AG08396 (cell line): Measurements from ENCODE around the gene FETUB.
A peak's percentile ranks its signal among the peaks of the same experiment; 100 is the strongest.

Source experiments
- DNase-seq: peaks from one replicate; pipeline ENCODE4 v3.0.0; 2012; ENCODE audit warnings: low spot score, mixed read lengths

The FETUB gene, protein sequence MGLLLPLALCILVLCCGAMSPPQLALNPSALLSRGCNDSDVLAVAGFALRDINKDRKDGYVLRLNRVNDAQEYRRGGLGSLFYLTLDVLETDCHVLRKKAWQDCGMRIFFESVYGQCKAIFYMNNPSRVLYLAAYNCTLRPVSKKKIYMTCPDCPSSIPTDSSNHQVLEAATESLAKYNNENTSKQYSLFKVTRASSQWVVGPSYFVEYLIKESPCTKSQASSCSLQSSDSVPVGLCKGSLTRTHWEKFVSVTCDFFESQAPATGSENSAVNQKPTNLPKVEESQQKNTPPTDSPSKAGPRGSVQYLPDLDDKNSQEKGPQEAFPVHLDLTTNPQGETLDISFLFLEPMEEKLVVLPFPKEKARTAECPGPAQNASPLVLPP

GRCh38 chr3:186639778-186640472 is at the start of gene FETUB:
Gene FETUB (plus strand): TSS chr3:186640399. CDS start chr3:186640461, 62 bp downstream.
- no peak for DNase-seq

DNA sequence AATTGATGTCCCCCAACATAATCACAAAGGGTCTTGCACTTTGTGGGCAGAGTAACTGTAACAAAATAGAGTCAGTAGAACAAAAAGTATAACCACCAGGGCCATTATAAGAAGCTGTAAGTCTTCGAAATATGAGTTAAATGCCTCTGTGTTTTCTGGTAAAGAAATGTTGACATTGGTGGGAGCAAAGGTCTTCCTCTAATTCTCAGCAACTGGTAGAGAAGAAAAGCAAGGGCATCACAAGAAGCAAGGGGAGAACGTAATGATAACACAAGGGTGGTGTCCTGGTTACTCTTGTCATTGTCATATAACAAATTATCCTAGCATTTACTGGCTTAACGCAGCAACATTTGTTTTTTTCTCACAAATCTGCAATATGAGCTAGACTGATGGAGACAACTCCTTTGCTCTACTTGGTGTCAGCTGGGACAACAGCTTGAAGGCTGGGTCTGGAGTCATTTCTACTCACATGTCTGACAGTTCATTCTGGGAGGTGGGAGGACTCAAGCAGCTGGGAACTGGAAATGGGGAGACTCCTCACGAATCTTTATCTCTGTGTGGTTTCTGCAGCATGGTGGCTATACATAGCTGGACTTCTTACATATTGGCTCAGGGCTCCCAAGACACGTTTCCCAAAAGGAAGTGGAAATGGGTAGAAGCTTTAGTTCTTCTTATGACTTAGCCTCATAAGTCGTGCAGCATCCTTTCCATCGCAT is 49.5 kb upstream of the FETUB start:
- no peak for DNase-seq

DNA sequence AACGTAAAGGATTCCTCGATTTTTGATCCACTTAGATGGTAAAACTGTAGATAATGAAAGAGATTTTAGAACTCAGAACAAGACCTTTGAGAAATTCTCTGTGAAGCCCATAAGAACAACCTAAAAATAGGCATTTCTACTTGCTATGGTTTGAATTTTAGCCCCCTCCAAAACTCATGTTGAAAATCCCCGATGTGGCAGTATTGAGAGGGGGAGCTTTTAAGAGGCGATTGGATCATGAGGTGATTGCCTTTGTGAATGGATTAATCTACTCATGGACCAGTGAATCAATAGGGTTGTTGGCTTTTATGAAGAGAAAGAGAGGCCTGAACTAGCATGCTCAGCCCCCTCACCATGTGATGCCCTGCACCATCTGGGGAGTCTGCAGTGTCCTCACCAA is 47.5 kb upstream of the FETUB start:
- DNase-seq, result no peak

DNA sequence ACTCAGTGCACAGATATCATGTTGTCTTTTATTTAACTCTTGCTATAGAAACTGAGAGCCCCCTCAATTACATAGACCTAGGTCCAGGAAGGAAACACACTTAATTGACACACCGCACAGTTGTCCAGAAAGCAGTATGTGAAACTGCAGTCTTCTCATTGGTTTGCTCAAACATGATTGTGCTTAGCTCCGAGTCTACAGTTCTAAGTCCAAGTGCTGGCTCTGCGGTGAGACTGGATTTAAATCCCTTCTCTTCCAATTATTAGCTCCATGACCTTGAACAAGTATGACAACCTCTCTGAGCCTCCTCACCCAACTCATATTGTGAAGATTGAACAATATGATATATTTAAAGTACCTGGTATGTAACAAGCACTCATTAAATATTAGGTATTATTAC is 46.3 kb upstream of the FETUB start:
- DNase-seq, result no peak

- no peak for DNase-seq
Measured at GRCh38 chr3:186594591-186595113, 45.5 kb upstream of the FETUB start.

DNA sequence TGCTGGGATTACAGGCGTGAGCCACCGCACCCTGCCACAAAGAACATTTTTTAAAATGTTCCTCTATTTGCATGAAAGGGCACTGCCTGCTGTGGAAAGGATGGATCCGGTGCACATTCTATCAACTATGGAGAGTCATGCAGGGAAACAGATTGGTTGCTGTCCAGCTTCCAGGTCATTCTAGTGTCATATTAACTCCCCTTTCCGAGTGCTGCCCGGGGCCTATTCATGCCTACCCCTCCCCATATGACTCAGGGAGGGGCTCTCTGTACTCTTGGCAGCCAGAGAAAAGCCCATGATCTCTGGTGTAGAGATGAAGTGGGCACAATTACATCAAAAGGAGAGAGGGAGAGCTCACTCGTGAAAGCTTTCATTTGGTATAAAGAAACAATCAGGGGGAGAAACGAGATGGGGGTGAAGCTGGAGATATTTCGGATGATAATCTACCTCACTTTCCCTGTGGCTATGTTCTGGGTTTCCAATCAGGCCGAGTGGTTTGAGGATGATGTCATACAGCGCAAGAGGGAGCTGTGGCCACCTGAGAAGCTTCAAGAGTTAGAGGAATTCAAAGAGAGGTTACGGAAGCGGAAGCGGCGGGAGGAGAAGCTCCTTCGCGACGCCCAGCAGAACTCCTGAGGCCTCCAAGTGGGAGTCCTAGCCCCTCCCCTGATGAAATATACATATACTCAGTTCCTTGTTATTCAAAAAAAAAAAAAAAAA is 43.5 kb upstream of the FETUB start:
- DNase-seq, result no peak

- DNase-seq, result peak; percentile 44
Measured at GRCh38 chr3:186598108-186598784, 42.0 kb upstream of the FETUB start.

DNA sequence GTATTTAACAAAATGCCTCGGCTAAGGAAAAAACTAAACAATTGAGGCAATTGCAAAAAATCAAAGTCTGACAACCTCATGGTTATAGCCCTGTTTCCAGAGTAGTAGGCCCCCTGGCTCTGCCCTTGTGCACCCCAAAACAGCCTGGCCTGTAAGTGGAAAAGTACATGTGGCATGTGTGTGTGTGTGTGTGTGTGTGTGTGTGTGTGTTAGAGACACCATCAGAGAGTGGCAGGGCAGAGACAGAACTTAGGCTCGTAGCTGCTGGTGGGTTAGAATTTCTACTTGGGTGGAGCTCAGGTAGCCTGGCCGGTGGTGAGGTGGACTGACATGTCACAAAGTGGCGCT is 41.4 kb upstream of the FETUB start:
- no peak for DNase-seq

DNA sequence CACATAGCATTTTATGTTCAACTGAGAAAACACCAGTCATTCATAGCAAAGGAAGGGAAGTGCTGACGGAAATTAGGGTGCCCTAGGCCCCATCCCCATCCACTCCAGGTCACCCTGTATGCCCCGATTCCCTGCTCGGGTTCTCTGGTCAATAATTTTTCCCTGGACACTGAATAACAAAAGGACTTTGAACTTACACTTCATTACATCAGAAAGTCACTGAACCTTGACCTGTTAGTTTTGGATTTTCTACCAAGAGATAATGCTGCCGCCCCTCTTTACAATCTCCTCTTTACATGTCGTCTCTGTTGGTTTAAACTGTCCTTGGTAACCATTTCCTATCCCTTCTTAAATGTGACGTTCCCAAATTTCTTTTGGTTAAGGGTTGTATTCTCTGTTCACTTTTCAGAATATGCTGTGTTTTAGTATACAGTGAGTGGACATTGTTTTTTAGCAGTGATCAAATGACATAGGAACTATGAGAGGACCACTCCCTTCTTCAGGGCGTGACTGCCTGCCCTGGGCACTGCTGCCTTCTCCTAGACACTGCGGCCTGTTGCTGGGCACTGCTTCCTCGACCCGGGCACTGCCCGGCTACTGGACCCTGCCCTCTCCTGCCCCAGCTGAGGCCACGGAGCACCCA is 40.9 kb upstream of the FETUB start:
- no peak for DNase-seq

DNA sequence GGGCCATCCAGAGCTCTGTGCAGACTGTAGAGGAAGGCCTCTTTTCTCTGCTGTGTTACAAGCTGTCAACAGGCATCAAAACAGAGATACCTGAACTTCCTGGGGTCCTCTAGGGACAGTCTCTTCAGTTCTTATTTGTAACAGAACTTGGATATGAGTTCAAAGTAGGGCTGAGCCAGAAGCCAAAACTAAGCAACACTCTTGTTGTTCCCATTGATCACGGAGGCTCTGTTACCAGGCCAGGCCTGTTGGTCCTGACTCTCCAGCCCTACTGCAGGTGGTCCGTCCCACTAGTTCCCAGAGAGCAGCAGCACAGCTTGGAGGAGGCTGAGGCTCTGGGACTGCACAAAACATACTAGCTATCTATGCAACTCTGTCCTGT is 40.4 kb upstream of the FETUB start:
- DNase-seq, result no peak

DNA sequence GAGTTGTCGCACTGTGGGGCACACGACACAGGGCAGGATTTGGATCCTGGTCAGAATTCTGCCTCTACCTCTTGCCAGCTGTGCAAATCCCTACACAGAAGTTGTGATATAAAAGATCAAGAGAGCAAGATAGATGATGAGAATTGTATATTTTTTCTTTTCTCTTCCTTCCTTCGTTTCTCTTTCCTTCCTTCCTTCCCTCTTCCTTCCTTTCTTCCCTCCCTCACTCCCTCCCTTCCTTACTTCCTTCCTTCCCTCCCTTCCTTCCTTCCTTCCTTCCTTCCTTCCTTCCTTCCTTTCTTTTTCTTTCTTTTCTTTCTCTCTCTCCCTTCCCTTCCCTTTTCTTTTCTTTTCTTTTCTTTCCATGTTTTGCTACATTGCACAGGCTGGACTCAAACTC is 39.3 kb upstream of the FETUB start:
- DNase-seq, result no peak

GRCh38 chr3:186603159-186603558 is 37.0 kb upstream of the FETUB start:
- DNase-seq, result no peak

DNA sequence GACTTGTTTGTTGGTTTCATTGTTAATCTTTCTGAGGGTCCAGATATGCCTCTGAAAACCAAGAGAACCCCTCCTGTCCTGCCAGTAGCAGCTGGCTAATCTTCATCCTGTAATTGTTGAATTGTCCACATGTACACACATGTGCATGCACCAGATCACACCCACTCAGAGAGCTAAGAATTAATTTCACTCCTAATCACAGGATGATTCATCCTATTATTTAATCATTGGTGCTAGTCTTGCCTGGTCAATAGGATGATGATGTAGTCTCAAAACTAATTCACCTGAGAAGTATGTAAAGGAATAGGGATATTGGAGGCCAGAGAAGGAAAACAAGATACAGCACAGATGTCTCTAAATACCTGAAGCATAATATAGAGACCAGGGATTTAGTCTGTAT is 35.1 kb upstream of the FETUB start:
- DNase-seq, result no peak

DNA sequence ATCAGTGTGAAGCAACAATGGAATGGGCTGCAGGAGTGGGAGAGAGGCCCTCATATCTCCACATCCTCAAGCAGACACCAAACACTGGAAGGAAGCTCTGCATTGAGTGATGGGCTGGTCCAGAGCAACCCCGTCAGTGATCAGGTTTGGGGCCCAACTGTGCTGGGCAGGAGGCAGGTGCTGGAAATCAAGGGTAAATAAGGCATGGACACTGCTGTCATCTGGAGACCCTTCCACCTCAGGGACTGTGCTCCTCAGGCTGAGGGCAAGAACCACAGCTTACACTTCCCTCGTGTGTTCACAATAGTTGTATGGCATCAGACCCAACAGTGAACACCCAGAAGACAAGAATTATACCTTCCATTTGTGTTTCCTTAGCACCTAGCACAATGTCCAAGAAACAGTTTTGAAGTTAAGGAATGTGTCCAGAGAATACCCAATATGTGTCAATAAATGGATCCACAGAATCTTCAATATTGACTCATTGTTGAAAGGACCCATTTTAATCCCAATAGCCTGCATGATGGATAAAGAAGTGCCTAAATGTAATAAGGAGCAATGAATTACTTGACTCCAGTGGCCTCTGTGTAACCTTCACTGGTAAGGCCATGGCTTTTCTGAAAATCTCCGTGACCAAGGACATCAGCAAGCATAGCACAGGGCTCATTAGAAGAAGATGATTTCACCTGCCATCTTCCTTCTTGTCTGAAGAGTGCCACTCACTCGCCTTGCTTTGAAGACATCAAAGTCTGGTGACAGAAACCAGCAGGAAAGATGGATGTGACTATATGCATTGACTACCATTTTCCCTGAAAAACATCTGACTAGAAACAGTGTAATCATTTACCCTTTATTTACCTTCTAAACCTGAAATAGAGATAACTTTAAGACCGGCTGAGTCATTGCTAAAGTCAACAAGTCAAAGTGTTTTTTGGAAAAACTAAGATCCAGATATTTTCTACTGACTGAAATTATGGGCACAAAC is 34.3 kb upstream of the FETUB start:
- no peak for DNase-seq

DNA sequence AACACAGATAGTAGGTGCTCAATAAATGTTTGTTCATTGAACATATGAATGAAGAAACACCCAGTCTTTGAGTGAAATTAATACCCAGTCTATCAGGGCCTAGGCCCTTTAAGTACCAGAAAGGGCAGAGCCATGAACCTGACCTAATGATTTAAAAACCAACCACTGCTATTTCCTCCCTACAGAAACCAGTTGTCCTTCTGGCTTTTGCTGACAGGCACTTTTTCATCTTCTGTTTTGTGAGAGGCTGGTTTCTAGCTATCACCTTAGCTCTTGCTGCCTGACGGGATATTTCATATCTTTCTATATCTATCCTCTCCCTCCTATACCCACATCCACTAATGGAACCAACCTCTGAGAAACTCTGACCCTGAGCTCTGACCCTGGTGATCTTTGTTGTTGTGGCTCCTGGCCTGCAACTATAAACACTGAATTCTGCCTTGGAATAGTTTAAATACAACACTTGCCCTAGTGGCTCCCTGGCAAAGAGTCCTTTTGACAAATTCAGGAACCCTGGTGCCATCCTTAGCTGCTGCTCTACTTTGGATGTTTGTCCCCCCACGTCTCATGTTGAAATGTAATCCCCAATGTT is 31.5 kb upstream of the FETUB start:
- DNase-seq, result no peak

DNA sequence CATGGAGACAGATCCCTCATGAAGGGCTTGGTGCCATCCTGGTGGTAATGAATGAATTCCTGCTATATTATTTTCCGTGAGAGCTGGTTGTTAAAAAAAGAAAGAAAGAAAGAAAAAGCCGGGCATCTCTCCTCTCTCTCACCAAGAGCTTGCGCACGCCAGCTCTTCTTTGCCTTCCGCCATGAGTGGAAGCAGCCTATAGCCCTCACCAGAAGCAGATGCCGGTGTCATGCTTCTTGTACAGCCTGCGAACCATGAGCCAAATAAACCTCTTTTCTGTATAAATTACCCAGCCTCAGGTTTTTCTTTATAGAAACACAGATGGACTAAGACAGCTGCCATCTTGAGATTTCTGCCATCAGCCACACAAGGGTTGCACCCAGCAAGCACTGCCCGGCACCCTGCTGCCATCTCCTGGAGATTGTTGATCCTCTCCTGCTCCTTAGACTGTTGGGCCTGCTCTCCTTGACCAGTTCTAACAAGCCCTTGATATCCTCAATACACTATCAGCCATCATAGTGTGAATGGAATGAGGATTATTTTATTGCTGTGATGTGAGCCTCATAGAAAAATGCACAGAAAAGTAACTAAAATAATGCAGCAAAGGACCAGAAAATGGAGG is 30.8 kb upstream of the FETUB start:
- DNase-seq, result peak; percentile 35

GRCh38 chr3:186612065-186612464 is 28.1 kb upstream of the FETUB start:
- no peak for DNase-seq

DNA sequence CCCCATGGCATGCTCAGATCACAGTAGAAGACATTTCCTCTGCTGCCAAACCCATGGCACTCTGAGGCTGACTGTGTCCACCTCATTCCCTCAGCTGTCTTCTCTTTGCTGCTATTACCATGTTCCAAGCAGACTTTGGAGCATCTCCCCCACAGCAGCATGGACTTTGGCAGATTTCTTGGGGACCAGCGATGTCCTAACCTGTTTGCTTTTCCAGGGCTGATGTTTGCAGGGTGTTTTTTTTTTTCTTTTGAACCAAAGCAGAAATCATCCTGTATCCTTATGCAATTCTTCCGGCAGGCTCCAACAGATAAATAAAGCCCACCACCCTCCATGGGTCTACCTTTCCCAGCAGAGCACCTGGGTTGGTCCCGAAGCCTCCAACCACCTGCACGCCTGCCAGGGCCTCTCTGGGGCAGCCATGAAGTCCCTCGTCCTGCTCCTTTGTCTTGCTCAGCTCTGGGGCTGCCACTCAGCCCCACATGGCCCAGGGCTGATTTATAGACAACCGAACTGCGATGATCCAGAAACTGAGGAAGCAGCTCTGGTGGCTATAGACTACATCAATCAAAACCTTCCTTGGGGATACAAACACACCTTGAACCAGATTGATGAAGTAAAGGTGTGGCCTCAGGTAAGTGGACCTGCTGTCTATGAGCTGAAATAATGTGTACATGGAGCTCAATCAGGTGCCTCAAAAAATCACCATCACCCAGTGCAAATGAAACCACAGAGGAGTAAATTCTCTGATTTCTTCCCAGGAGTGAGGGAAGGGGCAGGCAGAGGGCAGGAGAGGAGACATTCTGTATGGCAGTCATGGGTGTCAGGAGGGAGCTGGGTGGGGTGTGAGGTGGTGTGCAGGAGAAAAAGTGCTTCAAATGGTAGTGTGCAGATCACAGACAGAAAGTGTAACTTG is 27.2 kb upstream of the FETUB start, which contains the start of gene AHSG:
Gene AHSG (plus strand): TSS at position 340 of the 916 bp plus-strand sequence. CDS start 82 bp downstream, at position 422.
- DNase-seq, result no peak
